H1 (cell line): ENCODE results near the gene PELO. TPM values are rescaled to one million over a fixed set of nuclear protein-coding genes. Genes with fewer than 3 reads are reported as not detected.

Experiments used
- CBX5 ChIP-seq: fragments of 300-800, 300-1000 bp; sonication (generic); IDR thresholded peaks from 2 replicates; pipeline ENCODE4 v1.7.1; 2016; ENCODE audit warnings: antibody characterized with exemption, low read length, low read depth
- CHD7 ChIP-seq: fragments of 300-600 bp; sonication (generic); IDR thresholded peaks from 2 replicates; pipeline ENCODE4 v1.7.1; 2012; ENCODE audit warnings: low read length, moderate library complexity, mild to moderate bottlenecking, inconsistent platforms; ENCODE audit not compliant: insufficient replicate concordance
- CTBP2 ChIP-seq: IDR thresholded peaks from 2 replicates; pipeline ENCODE4 v1.7.0; 2011; ENCODE audit warnings: borderline replicate concordance, mild to moderate bottlenecking, moderate library complexity, mixed read lengths, low read length; ENCODE audit not compliant: insufficient read depth, insufficient read length
- KDM4A ChIP-seq: IDR thresholded peaks from one replicate; pipeline ENCODE4 v1.7.1; 2012; ENCODE audit warnings: low read depth, mild to moderate bottlenecking, moderate library complexity, low read length, inconsistent platforms; ENCODE audit not compliant: severe bottlenecking
- KDM5A ChIP-seq: fragments of 200-600 bp; IDR thresholded peaks from 2 replicates; pipeline ENCODE4 v1.7.1; 2012; ENCODE audit warnings: mild to moderate bottlenecking, low read length, inconsistent platforms, mixed read lengths
- RFX5 ChIP-seq: IDR thresholded peaks from 2 replicates; pipeline ENCODE4 v1.6.1; 2011; ENCODE audit warnings: low read depth, low read length, improper control_type of control experiment, borderline replicate concordance
- SIN3A ChIP-seq, 2 experiments: IDR thresholded peaks in 1 of 2; conservative IDR thresholded peaks in 1 of 2; 2 replicates each; pipeline ENCODE4 v1.6.1; 2011 to 2012; ENCODE audit warnings: low read length in 2 of 2, improper control_type of control experiment in 1 of 2, low read depth in 1 of 2, mild to moderate bottlenecking in 1 of 2
- polyA plus RNA-seq, 7 experiments: library from polyadenylated mRNA; depleted of rRNA in 3 of 7; stranded (reverse) in 5 of 7; unstranded in 2 of 7; fragments of >200 nt in 5 of 7; fragments of 200-250 nt in 2 of 7; gene quantifications; 1 replicate in 5 of 7; 2 replicates in 1 of 7; 4 replicates in 1 of 7; pipeline versions ENCODE4 v1.2.1 to v1.2.3, GENCODE V29; 2011 to 2013; ENCODE audit warnings: missing spikeins in 2 of 7, mixed read lengths in 2 of 7
- total RNA-seq: library from RNA; stranded (reverse); fragmentation: NEBNext Ultra II Directional; extraction: Animal tissue kit (Norgen Biotek cat#: 25700); gene quantifications from 2 replicates; pipeline ENCODE4 v1.2.1, GENCODE V29; 2021
- TF ChIP-seq, protein P1 (sequence below): IDR thresholded peaks from 2 replicates; pipeline ENCODE4 v1.6.1; 2012; ENCODE audit warnings: inconsistent platforms

The PELO gene
- total and polyA plus RNA-seq, 2 of the 8 experiments (the other 6 are each of a cell fraction or from before 2014, with no cell fraction given): 10.8 to 18.5 TPM

GRCh38 chr5:52787600-52788504 lies at the start of gene PELO, which contains the start of gene ITGA1 (continued):
- TF ChIP-seq, protein P1, sequence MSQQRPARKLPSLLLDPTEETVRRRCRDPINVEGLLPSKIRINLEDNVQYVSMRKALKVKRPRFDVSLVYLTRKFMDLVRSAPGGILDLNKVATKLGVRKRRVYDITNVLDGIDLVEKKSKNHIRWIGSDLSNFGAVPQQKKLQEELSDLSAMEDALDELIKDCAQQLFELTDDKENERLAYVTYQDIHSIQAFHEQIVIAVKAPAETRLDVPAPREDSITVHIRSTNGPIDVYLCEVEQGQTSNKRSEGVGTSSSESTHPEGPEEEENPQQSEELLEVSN: peak; percentile 83
- TF ChIP-seq RFX5: no peak
- peak; percentile 20 for TF ChIP-seq CTBP2
- TF ChIP-seq CHD7: no peak
- peak; percentile 89 for TF ChIP-seq KDM4A
- TF ChIP-seq SIN3A (conservative IDR thresholded peaks at IDR 0.05 in 1 of 2, IDR thresholded peaks at IDR 0.05 in 1 of 2; ENCODE audit: low read depth in 1 of 2, low read length in 2 of 2): peak; percentile 59 to 76; a peak in 1 of 4 replicates
- TF ChIP-seq KDM5A: no peak
- TF ChIP-seq CBX5: no peak
